Measurements from ENCODE around the gene ZNRF4.
A peak's percentile ranks its signal among the peaks of the same experiment; 100 is the strongest.
"Not testable (repeated sequence)": the region's sequence is repeated elsewhere in the genome, so short reads cannot be mapped to it uniquely, and the experiment has no call there.

ZNRF4 gene

DNA sequence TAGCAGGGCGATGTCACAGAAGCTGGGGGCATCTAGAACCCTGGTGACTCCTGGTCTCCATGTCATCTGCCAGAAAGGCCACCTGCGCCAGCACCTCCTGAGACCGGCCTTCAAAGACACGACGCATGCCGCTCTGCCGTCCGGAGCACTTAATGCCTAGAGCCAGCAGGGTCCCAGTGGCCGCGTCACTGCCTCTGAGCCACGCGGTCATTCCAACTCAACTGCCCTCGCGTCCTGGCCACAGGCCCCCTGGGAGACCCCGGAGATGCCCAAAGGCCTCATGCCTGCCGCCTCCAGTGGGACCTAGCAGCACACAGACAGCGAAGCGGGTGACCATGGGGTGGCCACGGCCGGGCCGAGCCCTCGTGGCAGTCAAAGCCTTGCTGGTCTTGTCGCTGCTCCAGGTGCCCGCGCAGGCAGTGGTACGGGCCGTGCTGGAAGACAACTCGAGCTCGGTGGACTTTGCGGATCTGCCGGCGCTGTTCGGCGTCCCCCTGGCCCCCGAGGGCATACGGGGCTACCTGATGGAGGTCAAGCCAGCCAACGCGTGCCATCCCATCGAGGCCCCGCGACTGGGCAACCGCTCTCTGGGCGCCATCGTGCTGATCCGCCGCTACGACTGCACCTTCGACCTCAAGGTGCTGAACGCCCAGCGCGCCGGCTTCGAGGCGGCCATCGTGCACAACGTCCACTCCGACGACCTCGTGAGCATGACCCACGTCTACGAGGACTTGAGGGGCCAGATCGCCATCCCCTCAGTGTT lies at the start of gene ZNRF4:
ZNRF4 (plus strand) TSS at position 51 of the 763 bp plus-strand sequence; CDS start at position 126, 75 bp downstream.
- DNase-seq (ENCODE audit: low read depth in 2 of 2): no peak

DNA sequence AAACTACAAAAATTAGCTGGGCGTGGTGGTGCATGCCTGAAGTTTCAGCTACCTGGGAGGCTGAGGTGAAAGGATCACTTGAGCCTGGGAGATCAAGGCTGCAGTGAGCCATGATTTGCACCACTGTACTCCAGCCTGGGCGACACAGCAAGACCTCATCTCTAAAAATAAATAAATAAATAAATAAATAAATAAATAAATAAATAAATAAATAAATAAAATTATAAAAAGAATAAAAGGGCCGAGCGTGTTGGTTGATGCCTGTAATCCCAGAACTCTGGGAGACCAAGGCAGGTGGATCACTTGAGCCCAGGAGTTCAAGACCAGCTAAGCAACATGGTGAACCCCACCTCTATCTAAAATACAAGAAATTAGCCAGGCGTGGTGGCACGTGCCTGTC lies 49.0 kb upstream of the ZNRF4 start:
- DNase-seq (ENCODE audit: low read depth in 2 of 2): not testable (repeated sequence)

- DNase-seq (ENCODE audit: low read depth in 2 of 2): no peak
Observed at GRCh38 chr19:5406816-5407215, 48.4 kb upstream of the ZNRF4 start.

GRCh38 chr19:5407356-5407755 lies 47.9 kb upstream of the ZNRF4 start:
- no peak for DNase-seq (ENCODE audit: low read depth in 2 of 2)

GRCh38 chr19:5417495-5418436 lies 37.5 kb upstream of the ZNRF4 start:
- no peak for DNase-seq (ENCODE audit: low read depth in 2 of 2)

DNA sequence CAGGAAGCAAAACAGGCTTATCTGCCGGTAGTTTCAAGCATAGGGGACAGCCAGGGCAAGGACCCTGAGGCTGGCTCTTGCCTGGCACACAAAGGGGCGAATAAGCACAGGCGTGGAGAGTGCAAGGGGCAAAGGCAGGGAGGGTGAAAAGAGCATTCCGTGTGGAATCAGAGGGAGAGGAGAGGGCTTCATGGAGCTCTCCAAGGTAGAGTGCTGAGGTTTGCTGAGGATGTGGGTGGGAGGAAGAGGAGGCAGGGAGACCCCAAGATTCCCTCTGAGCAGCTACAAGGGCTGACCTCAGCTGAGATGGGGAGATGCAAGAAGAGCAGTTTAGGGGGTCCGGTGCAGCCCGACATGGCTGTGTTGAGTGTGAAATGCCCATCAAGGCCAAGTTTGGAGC lies 36.5 kb upstream of the ZNRF4 start:
- DNase-seq (ENCODE audit: low read depth in 2 of 2): no peak

GRCh38 chr19:5420953-5421352 lies 34.3 kb upstream of the ZNRF4 start:
- no peak for DNase-seq (ENCODE audit: low read depth in 2 of 2)

DNA sequence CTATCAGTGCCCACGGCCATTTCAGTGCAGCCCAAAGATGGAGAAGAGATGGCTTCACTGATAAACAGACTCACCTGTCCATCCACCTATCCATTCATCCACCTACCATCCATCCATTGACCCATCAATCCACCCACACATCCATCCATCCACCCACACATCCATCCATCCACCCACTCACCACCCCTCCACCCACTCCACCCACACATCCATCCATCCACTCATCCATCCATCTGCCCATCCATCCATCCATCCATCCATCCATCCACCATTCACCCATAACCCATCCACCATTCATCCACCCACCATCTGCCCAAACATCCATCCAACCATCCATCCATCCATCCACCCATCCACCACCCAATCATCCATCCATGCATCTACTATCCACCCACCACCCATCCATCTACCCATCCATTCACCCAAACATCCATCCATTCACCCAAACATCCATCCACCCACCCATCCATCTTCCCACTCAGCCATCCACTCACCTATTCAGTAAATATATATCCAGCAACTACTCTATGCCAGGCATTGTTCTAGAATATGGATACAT lies 31.6 kb upstream of the ZNRF4 start:
- DNase-seq (ENCODE audit: low read depth in 2 of 2): no peak

DNA sequence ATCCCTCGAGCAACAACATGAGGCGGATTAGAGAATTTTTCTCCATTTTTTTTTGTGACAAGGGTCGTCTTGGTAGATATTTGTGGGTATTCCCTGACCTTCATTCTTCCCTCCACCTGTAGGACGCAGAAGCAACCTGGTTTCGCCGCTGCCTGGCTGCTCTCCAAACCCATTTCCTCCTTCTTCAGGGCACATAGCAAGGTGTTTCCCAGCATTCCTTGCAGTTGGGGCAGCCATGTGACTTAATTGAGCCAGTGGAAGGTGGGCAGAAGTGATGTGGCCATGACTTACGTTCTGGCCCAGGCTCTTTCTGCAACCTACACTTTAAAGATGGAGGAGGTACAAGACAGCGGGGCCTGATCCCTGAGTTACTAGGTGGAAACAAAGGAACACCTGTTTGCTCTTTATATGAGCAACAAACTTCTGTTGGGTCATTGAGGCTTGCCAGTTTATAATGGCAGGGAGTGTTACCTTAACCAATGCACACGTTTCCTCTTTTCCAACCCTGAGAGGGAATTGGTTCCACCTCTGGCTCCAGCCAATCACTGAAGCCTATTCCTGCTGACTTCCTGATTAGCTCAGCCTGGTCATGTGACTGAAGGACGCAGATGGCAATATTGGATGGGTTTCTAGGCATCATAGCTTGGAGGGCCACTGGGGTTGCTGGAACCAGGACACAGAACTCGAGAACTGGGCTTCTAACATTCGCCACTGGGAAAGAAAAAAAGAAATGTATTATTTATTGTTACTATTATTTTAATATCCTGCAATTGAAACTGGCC lies 30.8 kb upstream of the ZNRF4 start:
- no peak for DNase-seq (ENCODE audit: low read depth in 2 of 2)

DNA sequence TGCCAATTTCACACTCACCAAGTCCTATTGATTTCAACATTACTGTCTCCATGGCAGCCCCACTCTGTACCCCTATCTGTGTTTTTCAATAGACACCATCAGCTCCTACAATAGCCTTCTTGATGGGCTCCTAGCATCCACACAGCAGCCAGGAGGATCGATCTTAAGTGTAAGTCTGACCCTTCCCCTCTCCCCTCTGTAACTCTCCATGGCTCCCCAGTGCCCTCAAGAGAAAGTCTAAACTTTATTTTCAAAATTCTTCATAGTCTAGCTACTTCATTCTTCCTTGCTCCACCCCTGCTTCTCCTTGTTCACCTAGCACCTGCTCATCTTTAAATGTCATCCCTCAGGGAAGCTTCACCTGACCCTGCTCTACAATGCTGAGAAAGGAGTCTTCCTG lies 30.0 kb upstream of the ZNRF4 start:
- no peak for DNase-seq (ENCODE audit: low read depth in 2 of 2)

DNA sequence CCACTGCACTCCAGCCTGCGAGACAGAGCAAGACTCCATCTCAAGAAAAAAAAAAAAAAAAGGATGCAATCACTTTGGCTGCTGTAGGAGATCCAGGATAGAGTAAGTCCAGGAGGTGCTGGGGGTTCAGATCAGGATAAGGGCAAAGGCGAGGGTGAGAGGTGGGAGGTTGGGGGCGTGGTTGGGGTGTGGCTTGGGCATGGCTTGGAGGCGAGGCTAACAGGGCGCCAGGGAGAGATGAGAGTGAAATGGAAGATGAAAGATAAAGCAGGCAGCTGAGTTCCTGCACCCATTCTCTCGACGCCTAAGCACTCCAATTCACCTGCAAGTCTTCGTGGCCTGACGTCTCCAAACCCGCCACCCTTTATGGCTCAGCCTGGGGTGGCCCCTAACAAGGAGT lies 25.0 kb upstream of the ZNRF4 start:
- no peak for DNase-seq (ENCODE audit: low read depth in 2 of 2)

GRCh38 chr19:5432687-5433086 lies 22.5 kb upstream of the ZNRF4 start:
- DNase-seq (ENCODE audit: low read depth in 2 of 2): no peak

DNA sequence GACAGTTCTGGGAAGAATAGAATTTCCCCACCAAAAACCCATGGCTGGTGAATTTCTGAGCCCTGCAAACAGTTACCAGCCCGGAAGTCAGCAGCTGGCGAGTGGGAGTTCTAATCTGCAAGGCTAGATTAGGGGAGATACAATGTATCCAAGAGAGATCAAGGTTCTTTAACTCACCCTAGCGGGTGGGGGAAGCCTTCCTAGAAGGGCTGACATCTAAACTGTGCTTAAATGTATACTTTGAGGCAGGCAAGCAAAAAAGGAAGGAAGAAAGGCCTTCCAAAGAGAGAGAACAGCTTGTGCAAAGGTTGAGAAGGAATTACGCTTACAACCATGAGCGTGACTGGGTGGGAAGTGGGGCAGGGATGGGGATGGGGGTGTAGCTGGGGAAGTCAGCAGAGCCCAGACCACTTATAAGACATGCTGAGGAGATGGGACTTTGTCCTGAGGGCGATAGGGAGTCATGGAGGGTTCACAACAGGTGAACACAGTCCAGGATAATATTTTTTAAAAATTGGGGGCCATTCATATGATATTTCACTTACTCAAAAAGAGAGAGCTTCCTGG lies 20.8 kb upstream of the ZNRF4 start:
- DNase-seq (ENCODE audit: low read depth in 2 of 2): no peak

GRCh38 chr19:5434970-5435641 lies 20.1 kb upstream of the ZNRF4 start:
- peak in 1 of 2 donors; percentile 11 for DNase-seq (ENCODE audit: low read depth in 2 of 2)

DNA sequence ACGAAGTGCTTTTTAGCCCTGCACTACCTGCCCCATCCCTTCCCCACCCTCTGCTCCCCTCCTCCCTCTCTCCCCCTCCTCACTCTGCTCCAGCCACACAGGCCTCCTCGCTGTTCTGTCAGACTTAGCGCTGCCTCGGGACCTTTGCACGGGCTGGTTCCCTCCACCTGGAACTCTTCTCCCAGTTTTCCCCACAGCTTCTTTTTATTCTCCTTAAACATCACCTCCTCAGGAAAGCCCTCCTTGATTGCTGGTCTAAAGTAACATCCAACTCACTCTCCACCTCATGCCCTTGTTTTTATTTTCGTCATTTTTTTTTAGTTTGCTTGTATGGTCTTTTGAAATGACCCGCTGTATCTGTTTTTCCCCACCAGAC lies 19.6 kb upstream of the ZNRF4 start:
- DNase-seq (ENCODE audit: low read depth in 2 of 2): no peak

- DNase-seq (ENCODE audit: low read depth in 2 of 2): no peak
Observed at GRCh38 chr19:5436106-5436947, 18.9 kb upstream of the ZNRF4 start.

DNA sequence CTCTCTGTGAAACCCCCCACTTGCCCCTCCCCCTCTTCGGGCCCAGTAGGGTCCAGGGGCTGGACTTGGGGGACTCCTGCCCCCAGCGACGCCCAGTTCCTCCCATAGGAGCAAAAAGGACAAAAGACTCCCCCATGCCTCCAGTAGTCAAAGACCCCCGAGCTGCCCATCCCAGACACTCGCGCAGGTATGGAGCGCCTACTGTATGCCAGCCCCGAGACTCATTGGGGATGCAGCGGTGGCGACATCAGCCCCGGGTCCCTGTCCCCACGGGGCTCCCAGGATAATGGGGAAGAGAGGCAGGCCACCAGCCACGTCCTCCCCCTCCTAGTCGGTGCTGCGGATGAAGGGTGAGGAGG lies 18.3 kb upstream of the ZNRF4 start:
- DNase-seq (ENCODE audit: low read depth in 2 of 2): no peak

GRCh38 chr19:5438756-5439155 lies 16.5 kb upstream of the ZNRF4 start:
- not testable (repeated sequence) for DNase-seq (ENCODE audit: low read depth in 2 of 2)

GRCh38 chr19:5439452-5439851 lies 15.8 kb upstream of the ZNRF4 start:
- no peak for DNase-seq (ENCODE audit: low read depth in 2 of 2)

DNA sequence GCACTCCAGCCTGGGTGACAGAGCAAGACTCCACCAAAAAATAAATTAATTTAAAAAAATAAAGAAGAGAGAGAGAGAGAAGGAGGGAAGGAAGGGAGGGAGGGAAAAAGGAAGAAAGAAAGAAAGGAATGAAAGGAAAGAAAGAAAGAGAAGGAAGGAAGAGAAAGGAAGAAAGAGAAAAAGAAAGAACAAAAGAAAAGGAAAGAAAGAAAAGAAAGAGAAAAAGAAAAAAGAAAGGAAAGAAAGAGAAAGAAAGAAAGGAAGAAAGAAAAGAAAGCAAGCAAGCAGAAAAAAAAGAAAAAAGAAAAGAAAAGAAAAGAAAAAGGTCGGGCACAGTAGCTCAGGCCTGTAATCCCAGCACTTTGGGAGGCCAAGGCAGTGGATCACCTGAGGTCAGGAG lies 14.9 kb upstream of the ZNRF4 start:
- no peak for DNase-seq (ENCODE audit: low read depth in 2 of 2)

Data from stimulated activated CD4-positive, alpha-beta T cell treated with anti-CD3 and anti-CD28 coated beads, Interleukin-1b, Interleukin-23, amount 100 ng/mL, for 1 hour (primary cell).